ENCODE results near the gene CD300E. TPM values are rescaled to one million over a fixed set of nuclear protein-coding genes. Genes with fewer than 3 reads are reported as not detected.

The CD300E gene
- total RNA-seq, 1 experiment from 2014 or later, result not detected

GRCh38 chr17:74644419-74644818 is 20.9 kb upstream of the CD300E start:
- H3K27me3 ChIP-seq (replicated peaks; ENCODE audit: insufficient read depth, low read depth, low read length, poor library complexity), result peaks cover 33% of the 10 kb centered on the region
- no peaks in the 10 kb centered on the region for H3K36me3 ChIP-seq (ENCODE audit: insufficient read depth, low read length, poor library complexity, severe bottlenecking)
- no peak overlapping the region for H3K27ac ChIP-seq (ENCODE audit: low read depth, low read length, poor library complexity, severe bottlenecking)
- no TSS peak for BruUV-seq (replicated peaks)
- DNase-seq (ENCODE audit: low spot score), result no peak
- H3K4me1 ChIP-seq (ENCODE audit: insufficient read depth, low read length, poor library complexity, severe bottlenecking), result no peaks in the 10 kb centered on the region
- ChIA-PET CTCF (no interaction called here), POLR2A (ENCODE audit: low non-redundant PET) (no interaction called here)
- H3K4me3 ChIP-seq (ENCODE audit: low read depth, low read length, poor library complexity, severe bottlenecking), result no peak overlapping the region
- intact Hi-C loops (cut with micrococcal nuclease; ENCODE audit: unreplicated experiment), result no loop called here
- no peaks in the 10 kb centered on the region for H3K9me3 ChIP-seq (ENCODE audit: low read depth, low read length, poor library complexity, severe bottlenecking)
- no peak for TF ChIP-seq CTCF (conservative IDR thresholded peaks at IDR 0.05; ENCODE audit: low read depth, low read length)
- no peak for TF ChIP-seq EZH2 (IDR thresholded peaks at IDR 0.05; ENCODE audit: borderline replicate concordance, low read depth, low read length, poor library complexity, severe bottlenecking)

GRCh38 chr17:74643826-74644225 is 20.3 kb upstream of the CD300E start:
- intact Hi-C loops (cut with micrococcal nuclease; ENCODE audit: unreplicated experiment), result no loop called here
- Histone ChIP-seq H3K27me3 (replicated peaks; ENCODE audit: insufficient read depth, low read depth, low read length, poor library complexity) (peaks cover 31% of the 10 kb centered on the region), H3K9me3 (ENCODE audit: low read depth, low read length, poor library complexity, severe bottlenecking) (no peaks in the 10 kb centered on the region), H3K36me3 (ENCODE audit: insufficient read depth, low read length, poor library complexity, severe bottlenecking) (no peaks in the 10 kb centered on the region), H3K27ac (ENCODE audit: low read depth, low read length, poor library complexity, severe bottlenecking) (no peak overlapping the region), H3K4me3 (ENCODE audit: low read depth, low read length, poor library complexity, severe bottlenecking) (no peak overlapping the region), H3K4me1 (ENCODE audit: insufficient read depth, low read length, poor library complexity, severe bottlenecking) (no peaks in the 10 kb centered on the region)
- CTCF ChIA-PET, result no interaction called here
- POLR2A ChIA-PET (ENCODE audit: low non-redundant PET), result no interaction called here
- no TSS peak for BruUV-seq (replicated peaks)
- DNase-seq (ENCODE audit: low spot score), result no peak
- no peak for TF ChIP-seq EZH2 (IDR thresholded peaks at IDR 0.05; ENCODE audit: borderline replicate concordance, low read depth, low read length, poor library complexity, severe bottlenecking)
- no peak for TF ChIP-seq CTCF (conservative IDR thresholded peaks at IDR 0.05; ENCODE audit: low read depth, low read length)

- Histone ChIP-seq H3K27me3 (replicated peaks; ENCODE audit: insufficient read depth, low read depth, low read length, poor library complexity) (peaks cover 22% of the 10 kb centered on the region), H3K27ac (ENCODE audit: low read depth, low read length, poor library complexity, severe bottlenecking) (no peak overlapping the region), H3K4me1 (ENCODE audit: insufficient read depth, low read length, poor library complexity, severe bottlenecking) (no peaks in the 10 kb centered on the region), H3K4me3 (ENCODE audit: low read depth, low read length, poor library complexity, severe bottlenecking) (no peak overlapping the region), H3K9me3 (ENCODE audit: low read depth, low read length, poor library complexity, severe bottlenecking) (no peaks in the 10 kb centered on the region), H3K36me3 (ENCODE audit: insufficient read depth, low read length, poor library complexity, severe bottlenecking) (no peaks in the 10 kb centered on the region)
- intact Hi-C loops (cut with micrococcal nuclease; ENCODE audit: unreplicated experiment), result no loop called here
- ChIA-PET POLR2A (ENCODE audit: low non-redundant PET) (no interaction called here), CTCF (no interaction called here)
- TF ChIP-seq EZH2 (IDR thresholded peaks at IDR 0.05; ENCODE audit: borderline replicate concordance, low read depth, low read length, poor library complexity, severe bottlenecking) (no peak), CTCF (conservative IDR thresholded peaks at IDR 0.05; ENCODE audit: low read depth, low read length) (no peak)
- DNase-seq (ENCODE audit: low spot score), result no peak
- no TSS peak for BruUV-seq (replicated peaks)
Observed at GRCh38 chr17:74642995-74643394, 19.5 kb upstream of the CD300E start.

All from A673 (cell line).